ENCODE results near the gene SP140. TPM values are rescaled to one million over a fixed set of nuclear protein-coding genes. Genes with fewer than 3 reads are reported as not detected.

The SP140 gene
- total RNA-seq, 1 donor from 2014 or later: 7.4 TPM

DNA sequence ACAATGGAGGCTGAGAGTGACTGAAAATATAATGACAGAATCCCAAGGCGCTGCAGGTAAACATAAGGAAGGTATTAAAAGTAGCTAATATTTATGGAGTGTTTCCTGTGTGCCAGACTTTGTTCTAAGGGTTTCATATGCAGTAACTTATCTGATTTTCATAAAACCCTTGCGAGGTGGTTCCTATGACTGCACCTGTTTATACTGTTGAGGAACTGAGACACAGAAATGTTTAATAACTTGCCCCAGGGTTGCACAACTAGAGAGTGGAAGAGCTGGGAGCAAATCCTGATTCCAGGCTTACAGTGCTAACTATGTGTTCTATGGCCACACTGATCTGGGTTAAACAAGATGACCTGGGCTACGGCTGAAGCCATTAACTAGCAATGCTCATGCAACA is 8.1 kb upstream of the SP140 start:
- peaks cover 0 to 38% of the 10 kb centered on the region in 2 donors for H3K36me3 ChIP-seq
- H3K27me3 ChIP-seq: no peaks in the 10 kb centered on the region
- H3K4me1 ChIP-seq: peaks cover 36% of the 10 kb centered on the region
- H3K9me3 ChIP-seq: no peaks in the 10 kb centered on the region
- intact Hi-C loops (cut with DNase I): no loop called here
- no peak overlapping the region for H3K27ac ChIP-seq
- H3K4me3 ChIP-seq: no peak overlapping the region
- DNase-seq (ENCODE audit: extremely low spot score in 2 of 2): no peak
- no peak for TF ChIP-seq POLR2AphosphoS5 (IDR thresholded peaks at IDR 0.05; ENCODE audit: insufficient read depth in 1 of 2, low read depth in 1 of 2)
- TF ChIP-seq, protein P1, sequence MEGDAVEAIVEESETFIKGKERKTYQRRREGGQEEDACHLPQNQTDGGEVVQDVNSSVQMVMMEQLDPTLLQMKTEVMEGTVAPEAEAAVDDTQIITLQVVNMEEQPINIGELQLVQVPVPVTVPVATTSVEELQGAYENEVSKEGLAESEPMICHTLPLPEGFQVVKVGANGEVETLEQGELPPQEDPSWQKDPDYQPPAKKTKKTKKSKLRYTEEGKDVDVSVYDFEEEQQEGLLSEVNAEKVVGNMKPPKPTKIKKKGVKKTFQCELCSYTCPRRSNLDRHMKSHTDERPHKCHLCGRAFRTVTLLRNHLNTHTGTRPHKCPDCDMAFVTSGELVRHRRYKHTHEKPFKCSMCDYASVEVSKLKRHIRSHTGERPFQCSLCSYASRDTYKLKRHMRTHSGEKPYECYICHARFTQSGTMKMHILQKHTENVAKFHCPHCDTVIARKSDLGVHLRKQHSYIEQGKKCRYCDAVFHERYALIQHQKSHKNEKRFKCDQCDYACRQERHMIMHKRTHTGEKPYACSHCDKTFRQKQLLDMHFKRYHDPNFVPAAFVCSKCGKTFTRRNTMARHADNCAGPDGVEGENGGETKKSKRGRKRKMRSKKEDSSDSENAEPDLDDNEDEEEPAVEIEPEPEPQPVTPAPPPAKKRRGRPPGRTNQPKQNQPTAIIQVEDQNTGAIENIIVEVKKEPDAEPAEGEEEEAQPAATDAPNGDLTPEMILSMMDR (IDR thresholded peaks at IDR 0.05): no peak
- no peak for TF ChIP-seq POLR2A (IDR thresholded peaks at IDR 0.05)

DNA sequence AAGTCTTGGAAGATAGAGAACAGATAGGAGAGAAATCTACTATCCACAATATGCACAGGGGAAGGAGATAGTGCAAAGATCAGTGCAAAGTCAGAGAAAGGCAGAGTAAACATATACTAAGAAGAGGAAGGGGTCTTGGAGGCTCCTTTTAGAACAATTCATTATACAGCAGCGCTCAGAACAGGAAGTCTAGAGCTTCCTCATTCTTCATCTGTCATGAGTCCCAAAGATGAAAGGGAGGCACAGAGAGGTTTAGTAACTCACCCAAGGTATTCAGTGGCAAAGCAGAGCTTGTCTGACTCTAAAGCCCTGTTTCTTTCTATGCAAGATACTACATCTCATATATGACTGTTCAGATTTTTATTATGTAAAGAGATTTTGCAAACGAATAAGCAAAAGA is 7.1 kb upstream of the SP140 start:
- H3K27ac ChIP-seq: peak overlapping the region; percentile 24

DNA sequence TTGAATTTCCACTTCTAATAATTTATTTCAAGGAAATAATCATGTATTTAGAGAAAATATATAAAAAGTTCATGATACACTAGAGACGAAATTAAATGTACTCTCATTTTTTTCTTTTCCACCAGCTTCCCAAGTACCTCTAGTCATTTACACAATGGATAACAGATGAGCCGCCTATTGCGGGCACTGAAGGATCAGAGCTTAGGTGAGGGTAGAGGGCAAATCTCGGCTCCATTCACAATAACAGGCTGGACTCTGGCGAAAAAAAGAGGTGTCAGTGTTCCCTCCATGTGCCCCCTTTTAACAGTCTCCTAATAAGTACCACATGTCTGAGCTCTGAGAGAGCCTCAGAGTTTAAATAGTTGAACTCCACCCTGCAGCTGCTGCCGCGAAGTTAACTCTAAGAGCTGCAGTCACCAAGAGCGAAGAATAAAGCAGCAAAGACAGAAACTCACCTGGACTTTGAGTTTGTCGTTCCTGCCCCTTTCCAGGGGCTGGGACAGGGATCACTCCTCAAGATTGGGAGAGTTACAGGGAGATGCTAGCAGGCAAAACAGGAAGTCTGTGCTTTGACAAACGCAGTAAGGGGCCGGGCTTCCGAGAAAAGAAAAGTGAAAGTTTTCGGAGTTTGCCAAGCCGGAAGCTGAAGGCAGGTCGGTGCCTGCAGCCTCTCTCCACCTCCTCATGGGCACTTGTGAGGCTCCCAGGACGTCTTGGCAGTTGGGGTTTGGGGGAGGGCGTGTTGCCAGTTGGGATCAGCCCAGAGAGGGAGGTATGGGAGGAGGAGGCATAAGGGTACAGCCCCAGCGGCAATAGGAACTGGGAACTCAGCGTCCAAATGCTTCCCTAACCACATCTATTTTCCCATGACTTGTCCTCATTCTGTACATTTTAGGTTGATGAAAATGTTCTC is 5.9 kb upstream of the SP140 start, which contains the start of gene SP110:
TSS of gene SP110 (minus strand) at position 566 of the 913 bp plus-strand sequence. CDS start 3,057 bp downstream, outside the sequence.
- H3K36me3 ChIP-seq: peaks cover 0 to 18% of the 10 kb centered on the region in 2 donors
- no peaks in the 10 kb centered on the region for H3K9me3 ChIP-seq
- H3K4me3 ChIP-seq: peak within 1 kb of the TSS; percentile 71 to 74
- TF ChIP-seq POLR2AphosphoS5 (IDR thresholded peaks at IDR 0.05; ENCODE audit: insufficient read depth in 1 of 2, low read depth in 1 of 2): peak; percentile 73 to 87
- no peak for TF ChIP-seq POLR2A (IDR thresholded peaks at IDR 0.05)
- DNase-seq (ENCODE audit: extremely low spot score in 2 of 2): peak in 1 of 2 donors; percentile 91
- H3K4me1 ChIP-seq: peaks cover 36% of the 10 kb centered on the region
- intact Hi-C loops (cut with DNase I): no loop called here
- no peaks in the 10 kb centered on the region for H3K27me3 ChIP-seq
- peak within 1 kb of the TSS; percentile 86 for H3K27ac ChIP-seq

More for the DNA sequence above, 7.1 kb upstream of the SP140 start:
- peaks cover 36% of the 10 kb centered on the region for H3K4me1 ChIP-seq
- DNase-seq (ENCODE audit: extremely low spot score in 2 of 2): no peak
- intact Hi-C loops (cut with DNase I): no loop called here
- TF ChIP-seq POLR2AphosphoS5 (IDR thresholded peaks at IDR 0.05; ENCODE audit: insufficient read depth in 1 of 2, low read depth in 1 of 2): no peak
- peak overlapping the region; percentile 71 to 74 for H3K4me3 ChIP-seq
- peaks cover 0 to 31% of the 10 kb centered on the region in 2 donors for H3K36me3 ChIP-seq
- no peaks in the 10 kb centered on the region for H3K9me3 ChIP-seq
- no peaks in the 10 kb centered on the region for H3K27me3 ChIP-seq

DNA sequence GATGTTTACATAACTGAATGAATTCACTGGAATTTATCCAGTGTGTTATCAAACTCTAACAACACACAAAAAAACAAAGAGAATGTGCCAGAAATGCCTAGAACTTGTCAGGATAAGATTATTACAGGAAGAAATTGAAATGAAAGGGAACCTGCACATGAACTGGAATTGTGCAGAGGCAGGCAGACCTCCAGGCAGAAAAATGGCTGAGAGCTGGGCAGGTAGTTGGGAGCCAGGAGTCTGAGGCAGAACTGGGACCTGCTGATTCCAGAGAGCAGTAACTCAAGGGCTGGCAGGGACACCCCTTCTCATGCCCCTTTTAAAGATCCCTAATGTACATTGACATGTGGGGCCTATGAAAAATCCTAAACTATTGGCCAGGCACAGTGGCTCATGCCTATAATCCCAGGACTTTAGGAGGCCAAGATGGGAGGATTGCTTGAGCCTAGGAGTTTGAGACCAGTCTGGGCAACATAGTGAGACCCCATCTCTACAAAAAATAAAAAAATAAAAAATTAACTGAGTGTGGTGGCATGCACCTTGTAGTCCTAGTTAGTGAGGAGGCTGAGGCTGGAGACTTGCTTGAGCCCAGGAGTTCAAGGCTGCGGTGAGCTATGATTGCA is 5.1 kb upstream of the SP140 start:
- TF ChIP-seq, protein P1 (IDR thresholded peaks at IDR 0.05): no peak
- TF ChIP-seq POLR2AphosphoS5 (IDR thresholded peaks at IDR 0.05; ENCODE audit: insufficient read depth in 1 of 2, low read depth in 1 of 2) (no peak), POLR2A (IDR thresholded peaks at IDR 0.05) (no peak)
- H3K36me3 ChIP-seq: peaks cover 0 to 13% of the 10 kb centered on the region in 2 donors
- peak overlapping the region; percentile 71 to 74 for H3K4me3 ChIP-seq
- intact Hi-C loops (cut with DNase I): no loop called here
- no peak for DNase-seq (ENCODE audit: extremely low spot score in 2 of 2)
- H3K9me3 ChIP-seq: no peaks in the 10 kb centered on the region
- H3K27me3 ChIP-seq: no peaks in the 10 kb centered on the region
- peak overlapping the region; percentile 86 for H3K27ac ChIP-seq
- H3K4me1 ChIP-seq: peaks cover 36% of the 10 kb centered on the region

DNA sequence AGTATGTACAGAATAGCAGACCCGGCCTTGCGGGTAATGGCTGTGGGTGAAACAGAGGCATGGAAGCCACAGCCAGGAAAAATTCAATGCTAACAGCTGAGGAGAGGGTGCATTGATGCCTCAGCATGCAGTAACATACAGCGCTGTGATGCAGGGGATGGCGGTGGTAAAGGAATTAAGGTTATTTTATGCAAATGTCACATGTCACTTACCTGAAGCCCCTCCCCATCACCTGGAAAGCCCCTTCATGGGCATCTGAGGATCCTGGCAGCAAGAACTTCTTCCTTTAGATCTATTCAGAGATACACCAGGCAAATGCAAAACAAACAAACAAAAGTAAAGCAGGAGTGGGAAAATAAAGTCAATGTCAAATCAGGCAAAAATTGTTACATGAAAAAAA is 4.0 kb upstream of the SP140 start:
- intact Hi-C loops (cut with DNase I): no loop called here
- DNase-seq (ENCODE audit: extremely low spot score in 2 of 2): no peak
- Histone ChIP-seq H3K27me3 (no peaks in the 10 kb centered on the region), H3K36me3 (peaks cover 0 to 3% of the 10 kb centered on the region in 2 donors), H3K9me3 (no peaks in the 10 kb centered on the region), H3K27ac (no peak overlapping the region), H3K4me3 (no peak overlapping the region), H3K4me1 (peaks cover 36% of the 10 kb centered on the region)
- TF ChIP-seq POLR2A (IDR thresholded peaks at IDR 0.05) (no peak), POLR2AphosphoS5 (IDR thresholded peaks at IDR 0.05; ENCODE audit: insufficient read depth in 1 of 2, low read depth in 1 of 2) (no peak)
- TF ChIP-seq, protein P1 (IDR thresholded peaks at IDR 0.05): no peak

Measured in vagina (tissue), 2 donors.